DND-41 (cell line): Measurements from ENCODE around the gene PLEKHM3.

Experiments
- ATAC-seq: fragments of 200-7000 bp; cut with Tn5 transposase; 3 replicates; pipeline ENCODE4 v1.9.1; 2021; ENCODE audit warnings: low read depth; ENCODE audit not compliant: insufficient read depth
- DNase-seq: peaks from one replicate; pipeline ENCODE4 v3.0.0-alpha.2; 2020
- H2AFZ ChIP-seq: 2 replicates; pipeline ENCODE4 v1.6.0; 2012; ENCODE audit warnings: low read depth, low read length
- H3K27ac ChIP-seq: 2 replicates; pipeline ENCODE4 v1.5.1; 2012; ENCODE audit warnings: low read length, inconsistent platforms
- H3K27me3 ChIP-seq: fragments of 200-600 bp; sonication (generic); 2 replicates; pipeline ENCODE4 v1.6.0; 2012; ENCODE audit warnings: low read length, mild to moderate bottlenecking, inconsistent platforms; ENCODE audit not compliant: insufficient read depth, poor library complexity
- H3K36me3 ChIP-seq: 2 replicates; pipeline ENCODE4 v1.5.1; 2012; ENCODE audit warnings: low read length, inconsistent platforms; ENCODE audit not compliant: insufficient read depth
- H3K4me1 ChIP-seq: 2 replicates; pipeline ENCODE4 v1.5.1; 2012; ENCODE audit warnings: mild to moderate bottlenecking, low read length; ENCODE audit not compliant: insufficient read depth
- H3K4me2 ChIP-seq: 2 replicates; pipeline ENCODE4 v1.6.0; 2012; ENCODE audit warnings: mild to moderate bottlenecking, moderate library complexity, low read length, inconsistent platforms; ENCODE audit not compliant: insufficient read depth
- H3K4me3 ChIP-seq, 2 experiments: fragments of 200-600 bp in 1 of 2; shearing (Covaris generic) in 1 of 2; 2 replicates each; pipeline ENCODE4 v1.5.1; 2012 to 2016; ENCODE audit warnings: inconsistent platforms in 2 of 2, low read length in 2 of 2, mild to moderate bottlenecking in 2 of 2, low read depth in 1 of 2, moderate library complexity in 1 of 2
- H3K79me2 ChIP-seq: 2 replicates; pipeline ENCODE4 v1.6.0; 2012; ENCODE audit warnings: low read length, inconsistent platforms; ENCODE audit not compliant: insufficient read depth
- H3K9ac ChIP-seq: 2 replicates; pipeline ENCODE4 v1.6.0; 2012; ENCODE audit warnings: low read depth, mild to moderate bottlenecking, inconsistent platforms, low read length, moderate library complexity
- H3K9me3 ChIP-seq: 2 replicates; pipeline ENCODE4 v1.5.1; 2012; ENCODE audit warnings: low read length, moderate library complexity, mild to moderate bottlenecking, inconsistent platforms; ENCODE audit not compliant: insufficient read depth, severe bottlenecking
- H4K20me1 ChIP-seq: 2 replicates; pipeline ENCODE4 v1.6.0; 2012; ENCODE audit warnings: low read length; ENCODE audit not compliant: insufficient read depth
- CTCF ChIP-seq: IDR thresholded peaks from 2 replicates; pipeline ENCODE4 v1.5.1; 2012; ENCODE audit warnings: borderline replicate concordance, low read length, moderate library complexity, mild to moderate bottlenecking; ENCODE audit not compliant: poor library complexity, severe bottlenecking; ENCODE audit errors: extremely low read depth
- EZH2 ChIP-seq: IDR thresholded peaks from 3 replicates; pipeline ENCODE4 v1.6.1; 2012; ENCODE audit warnings: borderline replicate concordance, low read depth, mild to moderate bottlenecking, moderate library complexity, low read length, inconsistent platforms; ENCODE audit not compliant: severe bottlenecking

The PLEKHM3 gene

GRCh38 chr2:207830778-207831438, 194.4 kb downstream of the PLEKHM3 start:
- Histone ChIP-seq H3K9ac (no peak overlapping the region), H3K36me3 (peaks cover 9% of the 10 kb centered on the region), H3K4me1 (no peaks in the 10 kb centered on the region), H4K20me1 (no peaks in the 10 kb centered on the region), H3K27ac (no peak overlapping the region), H3K4me3 (no peak overlapping the region), H3K4me2 (no peak overlapping the region), H2AFZ (no peak overlapping the region), H3K9me3 (no peaks in the 10 kb centered on the region), H3K79me2 (no peaks in the 10 kb centered on the region), H3K27me3 (no peaks in the 10 kb centered on the region)
- no peak for TF ChIP-seq CTCF
- no peak for TF ChIP-seq EZH2
- ATAC-seq (no peak), DNase-seq (no peak)

DNA sequence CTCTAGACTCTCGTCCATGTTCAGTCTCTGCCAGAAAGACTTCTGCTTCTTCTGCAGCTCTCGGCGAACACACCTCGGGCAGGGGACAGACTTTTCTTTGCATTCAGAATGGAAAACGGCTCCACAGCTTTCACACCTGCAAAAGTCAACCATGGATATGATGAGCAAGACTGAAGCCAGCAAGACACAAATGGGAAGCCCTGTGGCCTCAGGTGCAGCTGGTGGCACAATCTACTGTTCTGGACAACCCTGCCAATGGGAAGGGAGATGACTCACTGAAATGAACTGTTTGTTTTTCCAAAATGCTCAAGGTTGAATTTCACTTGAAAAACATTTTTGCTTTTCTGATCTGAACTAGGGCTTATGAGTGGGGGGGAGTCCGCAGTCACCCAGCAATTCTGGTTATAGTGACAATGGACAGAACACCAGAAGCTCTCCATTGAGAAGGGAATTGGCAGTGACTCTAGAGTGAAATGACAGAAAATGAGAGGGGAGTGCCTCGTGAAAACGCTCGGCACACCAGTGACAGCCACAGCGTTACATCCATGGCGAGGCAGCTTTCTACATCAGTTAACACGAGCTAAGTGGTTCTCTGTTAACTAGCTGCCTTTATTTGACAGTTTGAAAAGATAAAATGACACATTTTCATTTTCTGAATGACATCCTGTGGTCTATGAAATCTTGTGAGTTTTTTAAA, 196.8 kb downstream of the PLEKHM3 start:
- Histone ChIP-seq H3K9me3 (no peaks in the 10 kb centered on the region), H3K4me2 (no peak overlapping the region), H3K9ac (no peak overlapping the region), H3K79me2 (no peaks in the 10 kb centered on the region), H2AFZ (no peak overlapping the region), H3K27me3 (no peaks in the 10 kb centered on the region), H4K20me1 (no peaks in the 10 kb centered on the region), H3K4me1 (no peaks in the 10 kb centered on the region), H3K36me3 (peaks cover 14% of the 10 kb centered on the region), H3K27ac (no peak overlapping the region), H3K4me3 (no peak overlapping the region)
- TF ChIP-seq EZH2, result no peak
- TF ChIP-seq CTCF, result no peak
- no peak for ATAC-seq
- no peak for DNase-seq

DNA sequence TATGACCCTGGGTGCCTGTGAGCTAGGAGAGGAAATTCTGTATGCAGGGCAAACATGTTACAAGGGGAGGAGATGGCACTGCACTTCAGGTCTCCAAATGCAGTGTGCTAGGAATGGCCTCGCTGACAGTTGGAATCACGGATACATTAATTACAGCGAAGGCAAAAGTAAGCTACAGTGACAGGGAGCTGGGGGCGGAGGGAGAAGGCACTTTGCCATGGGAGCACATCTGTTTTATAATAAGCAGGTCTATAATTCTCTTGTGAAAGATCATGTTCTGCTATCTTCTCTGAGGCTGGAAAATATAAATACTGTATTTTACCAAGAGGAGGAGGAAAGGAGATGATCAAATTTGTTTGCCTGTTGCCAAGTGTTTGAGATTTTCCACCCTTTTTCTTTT, 199.3 kb downstream of the PLEKHM3 start:
- Histone ChIP-seq H3K79me2 (no peaks in the 10 kb centered on the region), H3K27ac (no peak overlapping the region), H2AFZ (no peak overlapping the region), H3K27me3 (no peaks in the 10 kb centered on the region), H3K4me3 (no peak overlapping the region), H3K36me3 (peaks cover 14% of the 10 kb centered on the region), H3K4me1 (no peaks in the 10 kb centered on the region), H4K20me1 (no peaks in the 10 kb centered on the region), H3K4me2 (no peak overlapping the region), H3K9ac (no peak overlapping the region), H3K9me3 (no peaks in the 10 kb centered on the region)
- no peak for ATAC-seq
- TF ChIP-seq EZH2, result no peak
- no peak for TF ChIP-seq CTCF
- DNase-seq, result no peak
